ENCODE measurements around the gene MCRIP2. TPM values are rescaled to one million over a fixed set of nuclear protein-coding genes. Genes with fewer than 3 reads are reported as not detected.

The MCRIP2 gene
- total RNA-seq, 1 experiment from 2014 or later = 39.1 TPM

GRCh38 chr16:648071-648780 lies 6.6 kb downstream of the MCRIP2 start:
- no peak for DNase-seq (ENCODE audit: low read depth)

GRCh38 chr16:648781-649589 lies 7.4 kb downstream of the MCRIP2 start, which contains the start of gene WDR90:
WDR90 (plus strand) TSS chr16:649365; CDS start chr16:649417, 52 bp downstream.
- DNase-seq (ENCODE audit: low read depth) = peak; percentile 92

GRCh38 chr16:649631-650030 lies 8.0 kb downstream of the MCRIP2 start:
- no peak for DNase-seq (ENCODE audit: low read depth)

GRCh38 chr16:651844-652243 lies 10.2 kb downstream of the MCRIP2 start:
- DNase-seq (ENCODE audit: low read depth) = no peak

- no peak for DNase-seq (ENCODE audit: low read depth)
Observed at GRCh38 chr16:652454-653305, 11.1 kb downstream of the MCRIP2 start.

GRCh38 chr16:654034-654433 lies 12.4 kb downstream of the MCRIP2 start:
- no peak for DNase-seq (ENCODE audit: low read depth)

GRCh38 chr16:657487-657886 lies 15.9 kb downstream of the MCRIP2 start:
- DNase-seq (ENCODE audit: low read depth) = no peak

- no peak for DNase-seq (ENCODE audit: low read depth)
Observed at GRCh38 chr16:658679-659571, 17.3 kb downstream of the MCRIP2 start.

GRCh38 chr16:659618-660017 lies 18.0 kb downstream of the MCRIP2 start:
- DNase-seq (ENCODE audit: low read depth) = no peak

GRCh38 chr16:660132-660458 lies 18.5 kb downstream of the MCRIP2 start:
- DNase-seq (ENCODE audit: low read depth) = no peak

GRCh38 chr16:660459-661183 lies 19.0 kb downstream of the MCRIP2 start:
- peak; percentile 80 for DNase-seq (ENCODE audit: low read depth)

- DNase-seq (ENCODE audit: low read depth) = no peak
Observed at GRCh38 chr16:661184-661821, 19.7 kb downstream of the MCRIP2 start.

- no peak for DNase-seq (ENCODE audit: low read depth)
Observed at GRCh38 chr16:662095-662494, 20.5 kb downstream of the MCRIP2 start.

- DNase-seq (ENCODE audit: low read depth) = no peak
Observed at GRCh38 chr16:662597-662996, 21.0 kb downstream of the MCRIP2 start.

GRCh38 chr16:666572-666971 lies 24.9 kb downstream of the MCRIP2 start:
- DNase-seq (ENCODE audit: low read depth) = no peak

GRCh38 chr16:667113-667779 lies 25.6 kb downstream of the MCRIP2 start:
- no peak for DNase-seq (ENCODE audit: low read depth)

GRCh38 chr16:667780-668518 lies 26.3 kb downstream of the MCRIP2 start, which contains the start of gene RHOT2:
RHOT2 (plus strand) TSS chr16:668132; CDS start chr16:668200, 68 bp downstream.
- DNase-seq (ENCODE audit: low read depth) = peak; percentile 94

GRCh38 chr16:668519-669171 lies 27.0 kb downstream of the MCRIP2 start:
- no peak for DNase-seq (ENCODE audit: low read depth)
